ENCODE data around the gene PRDM8.

The PRDM8 gene

GRCh38 chr4:80183250-80184052 is 13.9 kb upstream of the PRDM8 start:
- TF ChIP-seq CTCF (conservative IDR thresholded peaks at IDR 0.05; ENCODE audit: low read length), result no peak
- no peak for DNase-seq (ENCODE audit: low read depth)
- H3K4me3 ChIP-seq (ENCODE audit: low read length), result peak overlapping the region; percentile 93

GRCh38 chr4:80184053-80184824 is 13.1 kb upstream of the PRDM8 start:
- H3K4me3 ChIP-seq (ENCODE audit: low read length), result peak overlapping the region; percentile 93
- TF ChIP-seq CTCF (conservative IDR thresholded peaks at IDR 0.05; ENCODE audit: low read length), result peak; percentile 83
- peak; percentile 82 for DNase-seq (ENCODE audit: low read depth)

- TF ChIP-seq CTCF (conservative IDR thresholded peaks at IDR 0.05; ENCODE audit: low read length), result no peak
- DNase-seq (ENCODE audit: low read depth), result no peak
- peak overlapping the region; percentile 93 for H3K4me3 ChIP-seq (ENCODE audit: low read length)
Measured at GRCh38 chr4:80184825-80185756, 12.2 kb upstream of the PRDM8 start.

- H3K4me3 ChIP-seq (ENCODE audit: low read length), result peak overlapping the region; percentile 93
- no peak for DNase-seq (ENCODE audit: low read depth)
- TF ChIP-seq CTCF (conservative IDR thresholded peaks at IDR 0.05; ENCODE audit: low read length), result no peak
Measured at GRCh38 chr4:80185787-80186548, 11.3 kb upstream of the PRDM8 start.

GRCh38 chr4:80186676-80187075 is 10.6 kb upstream of the PRDM8 start:
- DNase-seq (ENCODE audit: low read depth), result no peak
- H3K4me3 ChIP-seq (ENCODE audit: low read length), result no peak overlapping the region
- no peak for TF ChIP-seq CTCF (conservative IDR thresholded peaks at IDR 0.05; ENCODE audit: low read length)

GRCh38 chr4:80187677-80188076 is 9.6 kb upstream of the PRDM8 start:
- no peak for TF ChIP-seq CTCF (conservative IDR thresholded peaks at IDR 0.05; ENCODE audit: low read length)
- H3K4me3 ChIP-seq (ENCODE audit: low read length), result no peak overlapping the region
- DNase-seq (ENCODE audit: low read depth), result no peak

All from AG10803 (cell line).